CD4-positive, alpha-beta T cell (primary cell): Measurements from ENCODE around the gene MAPK4. TPM values are rescaled to one million over a fixed set of nuclear protein-coding genes. Genes with fewer than 3 reads are reported as not detected.

Experiments
- ATAC-seq: fragments of 200-7000 bp; cut with Tn5 transposase; one replicate; pipeline ENCODE4 v1.10.0; 2022; ENCODE audit warnings: mild to moderate bottlenecking; ENCODE audit not compliant: poor library complexity
- CTCF ChIA-PET: fragments of 350-600 bp; sonication (Branson Sonifier 250); formaldehyde crosslinking; loops from one replicate; lab custom pipeline; 2021; ENCODE audit warnings: antibody characterized with exemption, inconsistent platforms; lab: Charles Lee
- POLR2A ChIA-PET: fragments of 350-600 bp; sonication (Branson Sonifier 250); formaldehyde crosslinking; loops from one replicate; lab custom pipeline; 2021; ENCODE audit warnings: antibody characterized with exemption, inconsistent platforms; lab: Charles Lee
- DNase-seq, 14 experiments: peaks; one replicate each; pipeline ENCODE4 v3.0.0-alpha.2; 2013 to 2020; ENCODE audit warnings: mixed read lengths in 2 of 14
- H3K27ac ChIP-seq, 2 donors: one replicate each; pipeline versions ENCODE4 v1.5.1 to v1.7.0; 2013; ENCODE audit warnings: low read length in 2 of 2, low read depth in 1 of 2, mild to moderate bottlenecking in 1 of 2
- H3K27me3 ChIP-seq, 2 experiments: 1 replicate in 1 of 2; 2 replicates in 1 of 2; pipeline versions ENCODE4 v1.6.1 to v1.7.0; 2013; ENCODE audit warnings: low read length in 2 of 2, control low read depth in 1 of 2, mild to moderate bottlenecking in 1 of 2, moderate library complexity in 1 of 2; ENCODE audit not compliant: insufficient read depth in 2 of 2, control insufficient read depth in 1 of 2
- H3K36me3 ChIP-seq: one replicate; pipeline ENCODE4 v1.6.1; 2013; ENCODE audit warnings: low read length, control low read depth; ENCODE audit not compliant: insufficient read depth
- H3K4me1 ChIP-seq: one replicate; pipeline ENCODE4 v1.6.1; 2013; ENCODE audit warnings: low read length, control low read depth; ENCODE audit not compliant: insufficient read depth
- H3K4me3 ChIP-seq: one replicate; pipeline ENCODE4 v1.5.1; 2013; ENCODE audit warnings: mild to moderate bottlenecking, low read length, moderate library complexity
- H3K9me3 ChIP-seq, 2 experiments: 1 replicate in 1 of 2; 2 replicates in 1 of 2; pipeline versions ENCODE4 v1.6.1 to v1.7.0; 2013; ENCODE audit warnings: low read length in 2 of 2, mild to moderate bottlenecking in 2 of 2, control low read depth in 1 of 2, moderate library complexity in 1 of 2; ENCODE audit not compliant: control insufficient read depth in 1 of 2, insufficient read depth in 1 of 2
- H3K27ac Mint-ChIP-seq: one replicate; pipeline ENCODE4 v1.8.0; 2020; ENCODE audit warnings: mixed read lengths
- H3K27me3 Mint-ChIP-seq: one replicate; pipeline ENCODE4 v1.8.0; 2021; ENCODE audit warnings: mixed read lengths
- H3K36me3 Mint-ChIP-seq: one replicate; pipeline ENCODE4 v1.8.0; 2021; ENCODE audit warnings: low read depth, mixed read lengths
- H3K4me1 Mint-ChIP-seq: one replicate; pipeline ENCODE4 v1.8.0; 2021; ENCODE audit warnings: low read depth, mixed read lengths
- H3K4me3 Mint-ChIP-seq: one replicate; pipeline ENCODE4 v1.8.0; 2020; ENCODE audit warnings: mild to moderate bottlenecking, mixed read lengths
- H3K9me3 Mint-ChIP-seq: one replicate; pipeline ENCODE4 v1.8.0; 2020; ENCODE audit warnings: mixed read lengths
- CTCF ChIP-seq: fragments of 200-600 bp; IDR thresholded peaks from one replicate; pipeline ENCODE4 v1.8.0; 2022; ENCODE audit warnings: antibody characterized with exemption, mild to moderate bottlenecking
- intact Hi-C, 2 experiments: fragments of 100-400 bp; cut with DNase I in 1 of 2; cut with micrococcal nuclease in 1 of 2; formaldehyde crosslinking; loops; one replicate each; pipeline versions ENCODE4 v1.15.1 to v1.9.0; 2023 to 2025; cut with DNase I, micrococcal nuclease
- total RNA-seq, 174 experiments: library from RNA in 2 of 174; stranded (reverse) in 2 of 174; gene quantifications; one replicate each; pipeline ENCODE4 v1.2.3 and lab custom pipeline; 2021 to 2026

Gene MAPK4
- total RNA-seq, 2 experiments from 2014 or later: not detected

- Histone ChIP-seq H3K4me1 (peaks cover 11% of the 10 kb centered on the region), H3K9me3 (peaks cover 0 to 16% of the 10 kb centered on the region in 2 experiments), H3K36me3 (no peaks in the 10 kb centered on the region), H3K27me3 (peaks cover 38 to 64% of the 10 kb centered on the region in 2 experiments), H3K27ac (no peak overlapping the region), H3K4me3 (no peak overlapping the region)
- ATAC-seq (no peak), DNase-seq (no peak)
- H3K36me3 Mint-ChIP-seq: no peaks in the 10 kb centered on the region
- no peak for TF ChIP-seq CTCF
- CTCF ChIA-PET: no interaction called here
- POLR2A ChIA-PET: no interaction called here
- H3K4me3 Mint-ChIP-seq: no peak overlapping the region
- peaks cover 15% of the 10 kb centered on the region for H3K4me1 Mint-ChIP-seq
- no peaks in the 10 kb centered on the region for H3K9me3 Mint-ChIP-seq
- intact Hi-C loops: no loop called here
- H3K27ac Mint-ChIP-seq: no peak overlapping the region
- peaks cover 70% of the 10 kb centered on the region for H3K27me3 Mint-ChIP-seq
Observed at GRCh38 chr18:50562686-50563085, 2.8 kb downstream of the MAPK4 start.

GRCh38 chr18:50563376-50563775, 3.5 kb downstream of the MAPK4 start:
- H3K36me3 ChIP-seq: no peaks in the 10 kb centered on the region
- H3K4me1 ChIP-seq: peaks cover 11% of the 10 kb centered on the region
- intact Hi-C loops: no loop called here
- no peak overlapping the region for H3K4me3 ChIP-seq
- H3K27ac ChIP-seq: no peak overlapping the region
- peaks cover 15% of the 10 kb centered on the region for H3K4me1 Mint-ChIP-seq
- no peak for ATAC-seq
- H3K36me3 Mint-ChIP-seq: no peaks in the 10 kb centered on the region
- H3K27me3 Mint-ChIP-seq: peaks cover 65% of the 10 kb centered on the region
- ChIA-PET POLR2A (no interaction called here), CTCF (no interaction called here)
- H3K9me3 ChIP-seq: peaks cover 2 to 20% of the 10 kb centered on the region in 2 experiments
- no peak overlapping the region for H3K4me3 Mint-ChIP-seq
- no peak for TF ChIP-seq CTCF
- no peak for DNase-seq
- no peak overlapping the region for H3K27ac Mint-ChIP-seq
- peaks cover under 1% of the 10 kb centered on the region for H3K9me3 Mint-ChIP-seq
- peaks cover 35 to 57% of the 10 kb centered on the region in 2 experiments for H3K27me3 ChIP-seq

GRCh38 chr18:50569930-50570329, 10.0 kb downstream of the MAPK4 start:
- Histone ChIP-seq H3K4me1 (no peaks in the 10 kb centered on the region), H3K27me3 (peaks cover 7 to 25% of the 10 kb centered on the region in 2 experiments), H3K36me3 (no peaks in the 10 kb centered on the region), H3K27ac (no peak overlapping the region), H3K9me3 (peaks cover 5 to 7% of the 10 kb centered on the region in 2 experiments), H3K4me3 (no peak overlapping the region)
- Mint-ChIP-seq H3K27ac (no peak overlapping the region), H3K9me3 (peaks cover 10% of the 10 kb centered on the region), H3K4me1 (no peaks in the 10 kb centered on the region), H3K36me3 (no peaks in the 10 kb centered on the region), H3K4me3 (no peak overlapping the region), H3K27me3 (peaks cover 65% of the 10 kb centered on the region)
- intact Hi-C loops: no loop called here
- no peak for DNase-seq
- ChIA-PET CTCF (no interaction called here), POLR2A (no interaction called here)
- TF ChIP-seq CTCF: no peak
- ATAC-seq: no peak
